Measurements from ENCODE around the gene GAPDHS. TPM values are rescaled to one million over a fixed set of nuclear protein-coding genes. Genes with fewer than 3 reads are reported as not detected.

GAPDHS gene
- total RNA-seq: not detected

- in situ Hi-C loops (cut with MboI; ENCODE audit: low sequenced_read_pairs in 4 of 4): loop anchor here in 1 of 4 donors (25.0 kb wide), 1 partner anchor 179 kb away; the partner anchor contains the start of genes KMT2B and ZBTB32
- intact Hi-C loops (cut with DNase I; ENCODE audit: low total_unique reads): no loop called here
- no peak within 1 kb of the TSS for H3K27ac ChIP-seq
Observed at GRCh38 chr19:35533201-35533821, at the start of gene GAPDHS. Gene GAPDHS, plus strand, starts transcription at chr19:35533456. Its CDS starts 72 bp downstream, at chr19:35533528.

GRCh38 chr19:35484252-35485036, 48.8 kb upstream of the GAPDHS start:
- Histone ChIP-seq H3K9me3 (no peaks in the 10 kb centered on the region), H3K4me3 (no peak overlapping the region), H3K4me1 (no peaks in the 10 kb centered on the region), H3K36me3 (no peaks in the 10 kb centered on the region), H3K27ac (no peak overlapping the region), H3K27me3 (no peaks in the 10 kb centered on the region)
- ATAC-seq (no peak), DNase-seq (no peak)
- TF ChIP-seq POLR2A (IDR thresholded peaks at IDR 0.05): no peak
- TF ChIP-seq CTCF (IDR thresholded peaks at IDR 0.05 in 4 of 5, conservative IDR thresholded peaks at IDR 0.05 in 1 of 5): no peak
- in situ Hi-C loops (cut with MboI; ENCODE audit: low sequenced_read_pairs in 4 of 4): no loop called here
- intact Hi-C loops (cut with DNase I; ENCODE audit: low total_unique reads): no loop called here

More at GRCh38 chr19:35533201-35533821, at the start of gene GAPDHS:
- Histone ChIP-seq H3K9me3 (no peaks in the 10 kb centered on the region), H3K36me3 (no peaks in the 10 kb centered on the region), H3K4me3 (no peak within 1 kb of the TSS), H3K4me1 (no peaks in the 10 kb centered on the region), H3K27me3 (peaks cover 33 to 60% (median 47%) of the 10 kb centered on the region in 3 donors)
- no peak for TF ChIP-seq POLR2A (IDR thresholded peaks at IDR 0.05)
- TF ChIP-seq CTCF (IDR thresholded peaks at IDR 0.05 in 4 of 5, conservative IDR thresholded peaks at IDR 0.05 in 1 of 5): no peak
- ATAC-seq: no peak
- DNase-seq: no peak

- no peak for DNase-seq
- no peak for ATAC-seq
Observed at GRCh38 chr19:35486268-35486708, 47.0 kb upstream of the GAPDHS start.

GRCh38 chr19:35487656-35488182, 45.5 kb upstream of the GAPDHS start:
- Histone ChIP-seq H3K9me3 (no peaks in the 10 kb centered on the region), H3K4me1 (no peaks in the 10 kb centered on the region), H3K36me3 (no peaks in the 10 kb centered on the region), H3K4me3 (no peak overlapping the region), H3K27ac (no peak overlapping the region), H3K27me3 (peaks cover 0 to 2% (median 0%) of the 10 kb centered on the region in 3 donors)
- DNase-seq (no peak), ATAC-seq (no peak)
- intact Hi-C loops (cut with DNase I; ENCODE audit: low total_unique reads) (no loop called here), in situ Hi-C loops (cut with MboI; ENCODE audit: low sequenced_read_pairs in 4 of 4) (no loop called here)
- TF ChIP-seq CTCF (IDR thresholded peaks at IDR 0.05 in 4 of 5, conservative IDR thresholded peaks at IDR 0.05 in 1 of 5) (no peak), POLR2A (IDR thresholded peaks at IDR 0.05) (no peak)

More at GRCh38 chr19:35486268-35486708, 47.0 kb upstream of the GAPDHS start:
- intact Hi-C loops (cut with DNase I; ENCODE audit: low total_unique reads) (no loop called here), in situ Hi-C loops (cut with MboI; ENCODE audit: low sequenced_read_pairs in 4 of 4) (no loop called here)
- H3K4me3 ChIP-seq: no peak overlapping the region
- H3K4me1 ChIP-seq: no peaks in the 10 kb centered on the region
- H3K27me3 ChIP-seq: no peaks in the 10 kb centered on the region
- H3K36me3 ChIP-seq: no peaks in the 10 kb centered on the region
- no peak overlapping the region for H3K27ac ChIP-seq
- no peaks in the 10 kb centered on the region for H3K9me3 ChIP-seq
- TF ChIP-seq CTCF (IDR thresholded peaks at IDR 0.05 in 4 of 5, conservative IDR thresholded peaks at IDR 0.05 in 1 of 5) (no peak), POLR2A (IDR thresholded peaks at IDR 0.05) (no peak)
